Measurements from ENCODE around the gene RPS6KB2. TPM values are rescaled to one million over a fixed set of nuclear protein-coding genes. Genes with fewer than 3 reads are reported as not detected.
"Not testable (repeated sequence)": the region's sequence is repeated elsewhere in the genome, so short reads cannot be mapped to it uniquely, and the experiment has no call there.

Gene RPS6KB2
- total RNA-seq, 1 experiment from 2014 or later = 116 TPM

GRCh38 chr11:67423466-67423865 is 4.8 kb upstream of the RPS6KB2 start:
- TF ChIP-seq CTCF (IDR thresholded peaks at IDR 0.05; ENCODE audit: insufficient read depth in 1 of 2, low read depth in 1 of 2, low read length in 1 of 2, severe bottlenecking in 1 of 2, unreplicated experiment in 1 of 2) = no peak
- no peaks in the 10 kb centered on the region for H3K36me3 ChIP-seq (ENCODE audit: control insufficient read depth, insufficient read depth, low read length)
- Mint-ChIP-seq H3K4me1 (ENCODE audit: low read depth, unreplicated experiment) (peaks cover 25% of the 10 kb centered on the region), H3K27ac (ENCODE audit: unreplicated experiment) (no peak overlapping the region), H3K4me3 (ENCODE audit: unreplicated experiment) (no peak overlapping the region), H3K27me3 (ENCODE audit: insufficient read depth, unreplicated experiment) (no peaks in the 10 kb centered on the region), H3K36me3 (ENCODE audit: insufficient read depth, unreplicated experiment) (peaks cover 31% of the 10 kb centered on the region), H3K9me3 (ENCODE audit: unreplicated experiment) (no peaks in the 10 kb centered on the region)
- CTCF ChIA-PET = interaction anchor here (1.0 to 2.2 kb wide), 2 partner anchors 20 to 22 kb away, joined by 3 to 11 read pairs; partner anchors contain the start of genes CORO1B and PPP1CA
- no peak overlapping the region for H3K4me3 ChIP-seq (ENCODE audit: low read depth, low read length)
- no peaks in the 10 kb centered on the region for H3K27me3 ChIP-seq (replicated peaks; ENCODE audit: control insufficient read depth, insufficient read depth, low read length)
- no TSS peak for BruUV-seq (replicated peaks)
- intact Hi-C loops (cut with micrococcal nuclease; ENCODE audit: unreplicated experiment) = no loop called here
- DNase-seq = no peak
- H3K4me1 ChIP-seq = peaks cover 13% of the 10 kb centered on the region
- POLR2A ChIA-PET = no interaction called here
- no peaks in the 10 kb centered on the region for H3K9me3 ChIP-seq

- ChIA-PET POLR2A (interaction anchor here (0.8 kb wide), 1 partner anchor 19 kb away, joined by 8 read pairs; the partner anchor contains the start of gene CORO1B), CTCF (interaction anchor here (0.7 to 2.2 kb wide), 2 partner anchors 23 to 146 kb away, joined by 3 to 11 read pairs; partner anchors contain the start of gene PPP1CA)
- no TSS peak for BruUV-seq (replicated peaks)
Measured at GRCh38 chr11:67423891-67424613, 4.2 kb upstream of the RPS6KB2 start.

GRCh38 chr11:67427364-67427859 is 882 bp upstream of the RPS6KB2 start:
- H3K27me3 Mint-ChIP-seq (ENCODE audit: insufficient read depth, unreplicated experiment); H3K4me1 ChIP-seq; H3K9me3 ChIP-seq; H3K9me3 Mint-ChIP-seq (ENCODE audit: unreplicated experiment); intact Hi-C loops (cut with micrococcal nuclease; ENCODE audit: unreplicated experiment); H3K36me3 ChIP-seq (ENCODE audit: control insufficient read depth, insufficient read depth, low read length); CTCF ChIA-PET; H3K4me1 Mint-ChIP-seq (ENCODE audit: low read depth, unreplicated experiment); DNase-seq; H3K27me3 ChIP-seq (replicated peaks; ENCODE audit: control insufficient read depth, insufficient read depth, low read length); BruUV-seq (replicated peaks): not testable (repeated sequence)
- POLR2A ChIA-PET = interaction anchor here (0.7 kb wide), 1 partner anchor 71 kb away, joined by 8 read pairs; no protein-coding TSS in a partner anchor
- H3K4me3 ChIP-seq (ENCODE audit: low read depth, low read length) = peak overlapping the region; percentile 74
- Mint-ChIP-seq H3K4me3 (ENCODE audit: unreplicated experiment) (peak overlapping the region; percentile 93), H3K27ac (ENCODE audit: unreplicated experiment) (peak overlapping the region; percentile 96), H3K36me3 (ENCODE audit: insufficient read depth, unreplicated experiment) (peaks cover 48% of the 10 kb centered on the region)

More at GRCh38 chr11:67423891-67424613, 4.2 kb upstream of the RPS6KB2 start:
- intact Hi-C loops (cut with micrococcal nuclease; ENCODE audit: unreplicated experiment) = no loop called here
- Histone ChIP-seq H3K9me3 (no peaks in the 10 kb centered on the region), H3K36me3 (ENCODE audit: control insufficient read depth, insufficient read depth, low read length) (no peaks in the 10 kb centered on the region), H3K4me3 (ENCODE audit: low read depth, low read length) (no peak overlapping the region), H3K27me3 (replicated peaks; ENCODE audit: control insufficient read depth, insufficient read depth, low read length) (no peaks in the 10 kb centered on the region), H3K4me1 (peaks cover 13% of the 10 kb centered on the region)
- H3K4me3 Mint-ChIP-seq (ENCODE audit: unreplicated experiment) = no peak overlapping the region
- H3K36me3 Mint-ChIP-seq (ENCODE audit: insufficient read depth, unreplicated experiment) = peaks cover 37% of the 10 kb centered on the region
- peaks cover 25% of the 10 kb centered on the region for H3K4me1 Mint-ChIP-seq (ENCODE audit: low read depth, unreplicated experiment)
- no peak for TF ChIP-seq CTCF (IDR thresholded peaks at IDR 0.05; ENCODE audit: insufficient read depth in 1 of 2, low read depth in 1 of 2, low read length in 1 of 2, severe bottlenecking in 1 of 2, unreplicated experiment in 1 of 2)
- H3K27me3 Mint-ChIP-seq (ENCODE audit: insufficient read depth, unreplicated experiment) = no peaks in the 10 kb centered on the region
- H3K9me3 Mint-ChIP-seq (ENCODE audit: unreplicated experiment) = no peaks in the 10 kb centered on the region
- no peak overlapping the region for H3K27ac Mint-ChIP-seq (ENCODE audit: unreplicated experiment)
- DNase-seq = no peak
